ENCODE results near the gene PPT1.

The PPT1 gene

GRCh38 chr1:40023379-40023944 lies 73.6 kb downstream of the PPT1 start:
- DNase-seq: no peak

Data from left hindlimb (tissue), 1 donor.